Endothelial cell of umbilical vein (primary cell): ENCODE data around the gene SPTLC1. TPM values are rescaled to one million over a fixed set of nuclear protein-coding genes. Genes with fewer than 3 reads are reported as not detected.

ENCODE experiments used
- BruUV-seq: library from RNA; stranded (reverse); fragments of 400-500 nt; replicated peaks from 2 replicates; lab custom pipeline; 2021; lab: Mats Ljungman, UMichigan
- CTCF ChIA-PET: fragments of 300-600, 350-600 bp; sonication (Branson Sonifier 250); formaldehyde crosslinking; loops from one replicate; lab custom pipeline; 2021; ENCODE audit warnings: antibody characterized with exemption, inconsistent platforms; lab: Charles Lee
- POLR2A ChIA-PET: fragments of 300-600, 350-600 bp; sonication (Branson Sonifier 250); formaldehyde crosslinking; loops from one replicate; lab custom pipeline; 2021; ENCODE audit warnings: antibody characterized with exemption, inconsistent platforms; lab: Charles Lee
- DNase-seq: peaks from one replicate; pipeline ENCODE4 v3.0.0-alpha.2; 2011; ENCODE audit warnings: low read depth, low spot score
- FAIRE-seq: peaks from 2 replicates; lab custom pipeline; 2011; peaks lifted over from hg19 to GRCh38; lab: Jason Lieb, UNC
- H2AFZ ChIP-seq: 2 replicates; pipeline ENCODE4 v1.6.0; 2012; ENCODE audit warnings: low read depth, low read length, control low read depth, inconsistent platforms
- H3K27ac ChIP-seq: 2 replicates; pipeline ENCODE4 v1.5.1; 2011; ENCODE audit warnings: low read depth, mild to moderate bottlenecking, control low read depth, low read length, moderate library complexity; ENCODE audit not compliant: insufficient read depth
- H3K27me3 ChIP-seq, 2 experiments: 2 replicates each; pipeline versions ENCODE4 v1.6.0 to v1.6.1; 2011; ENCODE audit warnings: low read length in 2 of 2, mixed read lengths in 1 of 2; ENCODE audit not compliant: control insufficient read depth in 2 of 2, insufficient read depth in 2 of 2
- H3K36me3 ChIP-seq, 2 experiments: 2 replicates in 1 of 2; 3 replicates in 1 of 2; pipeline ENCODE4 v1.5.1; 2011; ENCODE audit warnings: low read length in 2 of 2, mild to moderate bottlenecking in 1 of 2, moderate library complexity in 1 of 2; ENCODE audit not compliant: control insufficient read depth in 2 of 2, insufficient read depth in 2 of 2; ENCODE audit errors: extremely low read depth in 1 of 2
- H3K4me1 ChIP-seq: 3 replicates; pipeline ENCODE4 v1.5.1; 2011; ENCODE audit warnings: mild to moderate bottlenecking, low read length; ENCODE audit not compliant: control insufficient read depth, insufficient read depth; ENCODE audit errors: extremely low read depth
- H3K4me2 ChIP-seq: 2 replicates; pipeline ENCODE4 v1.6.1; 2011; ENCODE audit warnings: low read length, control low read depth, mixed read lengths; ENCODE audit not compliant: insufficient read depth
- H3K4me3 ChIP-seq, 3 experiments: fragments of 200-600 bp in 1 of 3; sonication (generic), shearing (Covaris generic) in 1 of 3; replicated peaks in 1 of 3; 2 replicates each; pipeline ENCODE4 v1.5.1; 2011 to 2016; ENCODE audit warnings: control low read depth in 3 of 3, low read length in 3 of 3, mild to moderate bottlenecking in 2 of 3, inconsistent platforms in 1 of 3, low read depth in 1 of 3, moderate library complexity in 1 of 3; ENCODE audit not compliant: insufficient read depth in 1 of 3
- H3K79me2 ChIP-seq: 2 replicates; pipeline ENCODE4 v1.6.0; 2012; ENCODE audit warnings: low read length, inconsistent platforms; ENCODE audit not compliant: control insufficient read depth, insufficient read depth
- H3K9ac ChIP-seq: replicated peaks from 2 replicates; pipeline ENCODE3; 2011; ENCODE audit warnings: low read length, control low read depth; ENCODE audit not compliant: insufficient read depth; ENCODE audit errors: extremely low read depth
- H3K9me1 ChIP-seq: replicated peaks from 3 replicates; pipeline ENCODE4 v1.6.0; 2011; ENCODE audit warnings: mild to moderate bottlenecking, low read length; ENCODE audit not compliant: control insufficient read depth, insufficient read depth; ENCODE audit errors: extremely low read depth
- H3K9me3 ChIP-seq: replicated peaks from 2 replicates; pipeline ENCODE4 v1.5.1; 2012; ENCODE audit warnings: low read length, inconsistent platforms; ENCODE audit not compliant: control insufficient read depth, insufficient read depth
- H4K20me1 ChIP-seq: replicated peaks from 2 replicates; pipeline ENCODE3; 2011; ENCODE audit warnings: mild to moderate bottlenecking, low read length; ENCODE audit not compliant: control insufficient read depth, insufficient read depth; ENCODE audit errors: extremely low read depth
- CTCF ChIP-seq, 2 donors: IDR thresholded peaks; 1 replicate in 1 of 2; 2 replicates in 1 of 2; pipeline ENCODE4 v1.5.1; 2011; ENCODE audit warnings: low read length in 2 of 2, mild to moderate bottlenecking in 2 of 2, moderate library complexity in 2 of 2, control low read depth in 1 of 2, inconsistent platforms in 1 of 2, low read depth in 1 of 2; ENCODE audit not compliant: insufficient read depth in 1 of 2; ENCODE audit errors: extremely low read depth in 1 of 2
- EZH2 ChIP-seq: IDR thresholded peaks from 2 replicates; pipeline ENCODE4 v1.6.1; 2012; ENCODE audit warnings: borderline replicate concordance, low read depth, mild to moderate bottlenecking, moderate library complexity, low read length, inconsistent platforms; ENCODE audit not compliant: severe bottlenecking
- FOS ChIP-seq: IDR thresholded peaks from 2 replicates; pipeline ENCODE4 v1.6.1; 2011; ENCODE audit warnings: mild to moderate bottlenecking, low read length, moderate library complexity, borderline replicate concordance; ENCODE audit not compliant: insufficient read depth
- GATA2 ChIP-seq: IDR thresholded peaks from 2 replicates; pipeline ENCODE4 v1.7.0; 2011; ENCODE audit warnings: low read depth, mild to moderate bottlenecking, moderate library complexity, mixed read lengths, low read length; ENCODE audit not compliant: insufficient read length, insufficient read depth
- JUN ChIP-seq: IDR thresholded peaks from 2 replicates; pipeline ENCODE4 v1.6.1; 2011; ENCODE audit warnings: borderline replicate concordance, low read depth; ENCODE audit not compliant: insufficient read length, insufficient read depth
- MAX ChIP-seq: IDR thresholded peaks from 2 replicates; pipeline ENCODE4 v1.6.1; 2011; ENCODE audit not compliant: insufficient read depth, insufficient read length
- MYC ChIP-seq: IDR thresholded peaks from one replicate; pipeline ENCODE4 v1.6.1; 2011; ENCODE audit warnings: mild to moderate bottlenecking, low read depth, low read length
- POLR2A ChIP-seq: IDR thresholded peaks from 2 replicates; pipeline ENCODE4 v1.6.1; 2012; ENCODE audit warnings: low read depth, mild to moderate bottlenecking, control low read depth, low read length
- POLR2AphosphoS5 ChIP-seq: IDR thresholded peaks from 2 replicates; pipeline ENCODE4 v1.6.1; 2012; ENCODE audit warnings: low read depth, mild to moderate bottlenecking, control low read depth, low read length, moderate library complexity; ENCODE audit not compliant: insufficient read depth
- dilution Hi-C: fragments of 300-500 bp; cut with MboI; formaldehyde crosslinking; loops from one replicate; pipeline ENCODE4 v1.15.0; 2019; ENCODE audit warnings: low sequenced_read_pairs; ENCODE audit not compliant: extremely low pct_ligation_motif_present
- intact Hi-C: fragments of 100-400 bp; cut with micrococcal nuclease; formaldehyde crosslinking; loops from one replicate; pipeline ENCODE4 v1.10.0; 2022
- polyA plus RNA-seq, 4 experiments: library from polyadenylated mRNA; depleted of rRNA in 3 of 4; stranded (reverse) in 3 of 4; unstranded in 1 of 4; fragments of >200 nt; gene quantifications; 2 replicates each; pipeline versions ENCODE4 v1.2.1 to v1.2.3, GENCODE V29; 2011 to 2012; ENCODE audit warnings: missing spikeins in 1 of 4
- total RNA-seq: library from RNA; stranded (reverse); gene quantifications from 2 replicates; pipeline ENCODE4 v1.2.3, GENCODE V29; 2021

Gene SPTLC1
- total and polyA plus RNA-seq, 2 donors (not counting 3 experiments of a cell fraction or from before 2014, with no cell fraction given): 35.9 to 68.5 TPM

DNA sequence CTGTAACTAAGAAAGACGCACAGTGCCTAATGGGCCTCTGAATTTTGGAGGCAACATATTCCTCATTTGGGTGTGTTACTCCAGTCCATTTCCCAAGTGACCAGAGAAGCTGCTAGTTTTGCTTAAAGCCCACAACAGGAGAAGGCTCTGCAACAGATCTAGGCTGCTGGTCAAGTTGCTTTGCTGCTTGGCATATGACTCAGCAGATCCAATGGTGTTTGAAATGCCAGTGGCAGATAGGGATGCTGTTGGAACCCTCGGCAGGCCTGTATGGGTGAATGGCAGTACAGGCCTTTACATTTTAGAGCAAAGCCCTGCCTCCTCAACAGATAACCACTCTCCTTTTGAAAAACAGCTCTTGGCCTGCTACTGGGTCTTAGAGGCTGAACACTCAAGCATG lies 129.0 kb downstream of the SPTLC1 start:
- CTCF ChIA-PET: interaction anchor here (1.4 kb wide), 1 partner anchor 9 kb away, joined by 3 read pairs; no protein-coding TSS in a partner anchor
- no peak overlapping the region for H3K4me2 ChIP-seq
- H3K27ac ChIP-seq: no peak overlapping the region
- dilution Hi-C loops (no loop called here), intact Hi-C loops (no loop called here)
- H3K9me3 ChIP-seq: no peaks in the 10 kb centered on the region
- POLR2A ChIA-PET: no interaction called here
- H2AFZ ChIP-seq: no peak overlapping the region
- no peaks in the 10 kb centered on the region for H4K20me1 ChIP-seq
- no peak overlapping the region for H3K9ac ChIP-seq
- no peaks in the 10 kb centered on the region for H3K79me2 ChIP-seq
- H3K36me3 ChIP-seq: no peaks in the 10 kb centered on the region
- H3K4me1 ChIP-seq: no peaks in the 10 kb centered on the region
- FAIRE-seq (no peak), DNase-seq (no peak)
- no TSS peak for BruUV-seq
- no peak overlapping the region for H3K4me3 ChIP-seq
- TF ChIP-seq MAX: no peak
- no peak for TF ChIP-seq MYC
- no peak for TF ChIP-seq GATA2
- TF ChIP-seq FOS: no peak
- TF ChIP-seq JUN: no peak
- TF ChIP-seq EZH2: no peak
- TF ChIP-seq POLR2A: no peak
- TF ChIP-seq CTCF (IDR thresholded peaks at IDR 0.05; ENCODE audit: extremely low read depth in 1 of 2, insufficient read depth in 1 of 2, low read depth in 1 of 2, low read length in 2 of 2): no peak
- no peak for TF ChIP-seq POLR2AphosphoS5
- no peaks in the 10 kb centered on the region for H3K27me3 ChIP-seq
- H3K9me1 ChIP-seq: no peaks in the 10 kb centered on the region
